Measurements from ENCODE around the gene ADGRB2.

ADGRB2 gene

DNA sequence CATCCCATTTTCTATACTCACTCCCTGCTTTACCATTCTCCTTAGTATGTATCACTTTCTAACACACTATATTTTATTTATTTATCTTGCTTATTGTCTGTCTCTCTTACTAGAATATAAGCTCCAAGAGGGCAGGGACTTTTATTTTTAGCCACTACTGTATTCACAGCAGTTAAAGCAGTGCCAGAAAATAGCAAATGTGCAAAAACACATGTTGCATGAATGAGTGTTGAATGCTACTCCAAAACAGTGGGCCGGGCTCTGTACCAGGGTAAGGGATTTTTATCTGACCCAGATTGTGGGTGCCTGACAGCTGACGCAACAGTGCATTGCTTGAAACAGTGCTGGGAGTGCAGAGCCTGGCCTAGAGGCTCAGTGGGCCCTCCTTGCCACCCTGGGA, 85.0 kb downstream of the ADGRB2 start:
- Histone ChIP-seq H3K36me3 (replicated peaks) (peaks cover 4% of the 10 kb centered on the region), H3K27ac (no peak overlapping the region), H3K27me3 (replicated peaks) (no peaks in the 10 kb centered on the region), H3K4me3 (ENCODE audit: low read depth, low read length) (no peak overlapping the region)
- DNase-seq, result no peak
- TF ChIP-seq, protein P1, sequence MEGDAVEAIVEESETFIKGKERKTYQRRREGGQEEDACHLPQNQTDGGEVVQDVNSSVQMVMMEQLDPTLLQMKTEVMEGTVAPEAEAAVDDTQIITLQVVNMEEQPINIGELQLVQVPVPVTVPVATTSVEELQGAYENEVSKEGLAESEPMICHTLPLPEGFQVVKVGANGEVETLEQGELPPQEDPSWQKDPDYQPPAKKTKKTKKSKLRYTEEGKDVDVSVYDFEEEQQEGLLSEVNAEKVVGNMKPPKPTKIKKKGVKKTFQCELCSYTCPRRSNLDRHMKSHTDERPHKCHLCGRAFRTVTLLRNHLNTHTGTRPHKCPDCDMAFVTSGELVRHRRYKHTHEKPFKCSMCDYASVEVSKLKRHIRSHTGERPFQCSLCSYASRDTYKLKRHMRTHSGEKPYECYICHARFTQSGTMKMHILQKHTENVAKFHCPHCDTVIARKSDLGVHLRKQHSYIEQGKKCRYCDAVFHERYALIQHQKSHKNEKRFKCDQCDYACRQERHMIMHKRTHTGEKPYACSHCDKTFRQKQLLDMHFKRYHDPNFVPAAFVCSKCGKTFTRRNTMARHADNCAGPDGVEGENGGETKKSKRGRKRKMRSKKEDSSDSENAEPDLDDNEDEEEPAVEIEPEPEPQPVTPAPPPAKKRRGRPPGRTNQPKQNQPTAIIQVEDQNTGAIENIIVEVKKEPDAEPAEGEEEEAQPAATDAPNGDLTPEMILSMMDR (IDR thresholded peaks at IDR 0.05; ENCODE audit: low read depth, low read length, missing control alignments), result no peak
- in situ Hi-C loops (cut with HindIII; ENCODE audit: low pct_ligation_motif_present, low sequenced_read_pairs), result no loop called here

DNA sequence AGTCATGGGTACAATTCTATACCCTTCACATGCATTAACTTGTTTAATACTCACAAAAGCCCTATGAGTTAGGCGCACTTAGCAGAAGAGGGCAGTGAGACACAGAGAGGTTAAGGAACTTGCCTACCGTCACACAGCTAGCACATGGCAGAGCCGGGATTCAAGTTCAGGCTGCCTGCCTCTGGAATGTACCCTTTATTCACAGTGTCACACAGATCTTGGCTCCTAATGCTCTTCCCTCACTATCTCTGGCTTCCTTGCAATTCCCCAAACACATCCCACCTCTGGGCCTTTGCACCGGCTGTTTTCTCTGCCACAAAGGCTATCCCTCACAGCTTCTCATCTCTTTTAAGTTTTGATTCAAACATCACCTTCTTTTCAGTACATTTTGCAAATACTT, 85.5 kb downstream of the ADGRB2 start:
- no peak overlapping the region for H3K4me3 ChIP-seq (ENCODE audit: low read depth, low read length)
- in situ Hi-C loops (cut with HindIII; ENCODE audit: low pct_ligation_motif_present, low sequenced_read_pairs), result no loop called here

DNA sequence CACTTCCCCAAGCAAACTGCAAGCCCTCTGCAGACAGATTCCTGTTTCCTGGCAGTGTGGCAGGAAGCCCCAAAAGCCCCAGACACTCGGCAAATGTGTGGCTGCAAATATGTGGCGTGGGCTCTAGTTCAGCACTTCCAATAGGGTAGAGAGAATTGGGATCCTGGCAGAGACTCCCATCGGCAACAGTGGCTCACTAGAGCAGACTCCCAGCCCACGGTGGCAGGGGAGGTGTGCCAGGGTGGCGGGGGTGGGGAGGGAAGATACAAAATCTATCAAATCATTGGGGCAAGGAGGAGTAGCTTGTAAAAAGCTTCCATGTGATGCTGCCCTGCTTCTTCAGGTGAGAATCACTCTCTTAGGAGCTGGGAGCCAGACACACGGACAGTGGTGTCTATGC, 86.2 kb downstream of the ADGRB2 start:
- H3K4me3 ChIP-seq (ENCODE audit: low read depth, low read length), result no peak overlapping the region
- in situ Hi-C loops (cut with HindIII; ENCODE audit: low pct_ligation_motif_present, low sequenced_read_pairs), result no loop called here
- TF ChIP-seq, protein P1 (IDR thresholded peaks at IDR 0.05; ENCODE audit: low read depth, low read length, missing control alignments), result no peak

More for the DNA sequence above, 85.5 kb downstream of the ADGRB2 start:
- Histone ChIP-seq H3K27me3 (replicated peaks) (no peaks in the 10 kb centered on the region), H3K27ac (no peak overlapping the region), H3K36me3 (replicated peaks) (peaks cover 4% of the 10 kb centered on the region)
- DNase-seq, result no peak
- TF ChIP-seq, protein P1 (IDR thresholded peaks at IDR 0.05; ENCODE audit: low read depth, low read length, missing control alignments), result no peak

DNA sequence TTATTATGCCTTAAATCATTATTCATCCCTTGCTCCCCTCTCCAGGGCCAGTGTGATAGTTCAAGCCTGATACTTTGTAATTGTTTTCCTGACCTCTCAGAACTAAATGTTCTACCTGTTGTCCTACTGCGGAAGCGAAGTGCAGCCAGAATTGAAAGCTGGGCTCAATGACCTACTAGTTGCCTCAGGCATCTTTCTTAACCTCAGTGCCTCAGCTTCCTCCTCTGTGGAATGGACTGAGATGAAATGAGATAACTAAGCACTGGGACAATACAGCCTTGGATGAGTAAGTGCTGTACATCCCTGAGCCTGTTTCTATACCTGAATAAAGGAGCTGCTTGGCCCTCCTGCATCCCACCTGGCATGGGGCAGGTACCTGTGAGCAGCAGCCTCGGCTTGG, 86.7 kb downstream of the ADGRB2 start:
- DNase-seq, result no peak
- no peaks in the 10 kb centered on the region for H3K27me3 ChIP-seq (replicated peaks)
- H3K36me3 ChIP-seq (replicated peaks), result peaks cover 4% of the 10 kb centered on the region
- in situ Hi-C loops (cut with HindIII; ENCODE audit: low pct_ligation_motif_present, low sequenced_read_pairs), result no loop called here
- H3K27ac ChIP-seq, result no peak overlapping the region
- TF ChIP-seq, protein P1 (IDR thresholded peaks at IDR 0.05; ENCODE audit: low read depth, low read length, missing control alignments), result no peak
- H3K4me3 ChIP-seq (ENCODE audit: low read depth, low read length), result no peak overlapping the region

More for the DNA sequence above, 86.2 kb downstream of the ADGRB2 start:
- DNase-seq, result no peak
- Histone ChIP-seq H3K27me3 (replicated peaks) (no peaks in the 10 kb centered on the region), H3K36me3 (replicated peaks) (peaks cover 4% of the 10 kb centered on the region), H3K27ac (no peak overlapping the region)
